Measurements from ENCODE around the gene VWC2L.

DNA sequence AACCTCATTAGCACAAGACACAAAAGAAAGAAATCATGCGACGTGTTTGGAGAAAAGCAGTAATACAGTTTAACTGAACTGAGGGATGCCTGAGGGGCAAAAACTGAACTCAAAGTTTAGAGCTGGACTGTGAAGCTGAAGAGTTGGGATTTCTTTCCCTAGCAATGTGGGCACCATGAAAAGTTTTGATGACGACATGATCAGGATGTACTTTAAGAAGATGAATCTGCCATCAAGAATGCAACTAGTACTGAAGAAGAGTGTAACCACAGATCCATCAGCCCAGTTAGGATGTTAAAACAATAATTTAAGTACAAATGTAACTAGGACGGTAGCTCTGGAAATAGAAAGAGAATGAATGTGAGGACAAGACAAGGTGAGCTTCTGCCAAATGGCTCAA lies 196.2 kb downstream of the VWC2L start:
- TF ChIP-seq, protein P1, sequence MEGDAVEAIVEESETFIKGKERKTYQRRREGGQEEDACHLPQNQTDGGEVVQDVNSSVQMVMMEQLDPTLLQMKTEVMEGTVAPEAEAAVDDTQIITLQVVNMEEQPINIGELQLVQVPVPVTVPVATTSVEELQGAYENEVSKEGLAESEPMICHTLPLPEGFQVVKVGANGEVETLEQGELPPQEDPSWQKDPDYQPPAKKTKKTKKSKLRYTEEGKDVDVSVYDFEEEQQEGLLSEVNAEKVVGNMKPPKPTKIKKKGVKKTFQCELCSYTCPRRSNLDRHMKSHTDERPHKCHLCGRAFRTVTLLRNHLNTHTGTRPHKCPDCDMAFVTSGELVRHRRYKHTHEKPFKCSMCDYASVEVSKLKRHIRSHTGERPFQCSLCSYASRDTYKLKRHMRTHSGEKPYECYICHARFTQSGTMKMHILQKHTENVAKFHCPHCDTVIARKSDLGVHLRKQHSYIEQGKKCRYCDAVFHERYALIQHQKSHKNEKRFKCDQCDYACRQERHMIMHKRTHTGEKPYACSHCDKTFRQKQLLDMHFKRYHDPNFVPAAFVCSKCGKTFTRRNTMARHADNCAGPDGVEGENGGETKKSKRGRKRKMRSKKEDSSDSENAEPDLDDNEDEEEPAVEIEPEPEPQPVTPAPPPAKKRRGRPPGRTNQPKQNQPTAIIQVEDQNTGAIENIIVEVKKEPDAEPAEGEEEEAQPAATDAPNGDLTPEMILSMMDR (IDR thresholded peaks at IDR 0.05) = no peak
- TF ChIP-seq POLR2A (IDR thresholded peaks at IDR 0.05) (no peak), POLR2AphosphoS5 (IDR thresholded peaks at IDR 0.05) (no peak)

Data from sigmoid colon (tissue), 4 donors.